GM18909 (cell line): ENCODE data around the gene ASPHD2.
"Not testable (repeated sequence)": the region's sequence is repeated elsewhere in the genome, so short reads cannot be mapped to it uniquely, and the experiment has no call there.

ENCODE experiments used
- ATAC-seq: cut with Tn5 transposase; IDR thresholded peaks from one replicate; pipeline ENCODE4 v1.9.1; 2021; ENCODE audit warnings: mild to moderate bottlenecking; ENCODE audit not compliant: unreplicated experiment, poor library complexity

ASPHD2 gene

DNA sequence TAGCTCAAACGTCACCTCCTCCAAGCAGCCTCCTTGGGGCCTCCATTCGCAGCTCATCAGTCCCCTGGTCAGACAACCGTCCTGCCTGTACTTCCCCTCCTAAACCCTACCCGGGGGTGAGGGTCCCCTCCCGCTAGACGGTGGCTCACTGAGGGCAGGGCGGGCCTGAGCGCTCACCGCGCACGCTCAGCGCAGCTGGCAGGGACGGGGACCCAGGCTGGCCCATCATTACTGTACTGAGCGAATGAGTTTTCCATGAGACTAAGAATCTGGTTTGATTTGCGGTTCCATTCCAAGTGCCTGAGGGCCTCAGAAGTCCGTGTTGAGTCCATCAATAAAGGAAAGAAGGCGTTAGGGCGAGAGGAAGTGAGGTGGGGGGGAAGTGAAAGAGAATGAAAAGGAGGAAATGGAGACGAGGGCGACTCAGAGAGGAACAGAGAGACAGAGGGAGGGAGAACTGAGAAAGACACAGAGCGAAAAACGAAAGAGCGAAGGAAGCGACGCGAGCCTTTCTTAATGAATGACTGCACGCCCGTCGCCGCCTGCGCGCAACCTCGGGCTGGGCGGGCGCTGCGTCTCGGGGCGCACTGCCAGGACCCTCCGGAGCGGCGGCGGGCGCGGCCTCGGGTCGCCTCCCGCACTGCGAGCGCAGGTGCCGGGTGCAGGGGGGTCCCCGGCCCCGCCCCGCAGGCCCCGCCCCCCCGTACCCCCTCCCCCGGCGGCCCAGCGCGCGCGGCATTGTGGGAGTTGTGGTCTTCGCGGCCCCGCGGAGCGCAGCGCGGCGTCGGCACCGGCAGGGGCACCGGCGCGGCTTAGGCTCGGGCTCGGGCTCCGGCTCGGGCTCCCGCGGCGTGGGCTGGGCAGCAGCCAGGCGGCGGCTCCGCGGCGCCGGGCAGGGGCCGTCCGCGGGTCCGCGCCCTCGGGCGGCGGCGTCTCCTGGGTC, at the start of gene ASPHD2:
ASPHD2 (plus strand) TSS at position 746 of the 943 bp plus-strand sequence. CDS start 4,356 bp downstream, outside the sequence.
- peak; percentile 68 for ATAC-seq

GRCh38 chr22:26380072-26380830, 48.8 kb upstream of the ASPHD2 start:
- ATAC-seq = no peak

DNA sequence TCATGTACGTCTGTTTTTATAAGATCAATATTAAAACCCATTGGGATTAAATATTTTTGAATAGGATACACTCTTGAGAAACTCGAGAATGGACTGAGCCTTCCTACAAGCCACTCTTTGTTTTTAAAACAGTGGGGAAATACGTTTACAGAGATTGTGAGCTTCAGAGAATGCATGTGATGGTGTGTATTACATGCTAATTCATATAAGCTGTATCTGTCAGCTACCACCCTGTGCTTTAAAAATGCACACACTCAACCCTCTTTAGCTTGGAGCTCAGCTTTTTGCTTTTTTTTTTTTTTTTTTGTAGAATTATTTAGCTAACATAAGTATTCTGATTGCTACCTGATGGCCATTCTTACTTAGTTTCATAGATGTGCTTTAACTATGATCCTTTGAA, 46.3 kb upstream of the ASPHD2 start:
- ATAC-seq = no peak

DNA sequence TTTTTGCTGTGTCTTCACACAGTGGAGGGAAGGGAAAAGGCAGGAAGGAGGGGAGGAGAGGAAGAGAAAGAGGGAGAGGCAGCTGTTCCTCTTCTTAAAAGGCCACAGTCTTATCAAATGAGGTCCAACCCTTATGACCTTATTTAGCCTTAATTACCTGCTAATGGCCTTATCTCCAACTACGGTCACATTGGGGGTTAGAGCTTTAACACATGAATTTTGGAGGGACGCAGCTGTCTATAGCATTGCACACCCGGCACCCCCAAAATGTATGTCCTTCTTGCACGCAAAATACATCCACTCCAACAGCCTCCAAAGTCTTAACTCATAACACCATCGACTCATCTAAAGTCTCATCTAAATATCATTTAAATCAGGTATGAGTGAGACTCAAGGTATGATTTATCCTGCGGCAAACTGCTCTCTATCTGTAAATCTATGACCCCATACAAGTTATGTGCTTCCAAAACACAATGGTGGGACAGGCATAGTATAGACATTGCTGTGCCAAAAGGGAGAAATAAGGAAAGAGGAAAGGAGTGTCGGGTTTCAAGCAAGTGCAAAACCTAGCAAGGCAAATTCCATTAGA, 45.0 kb upstream of the ASPHD2 start:
- ATAC-seq = no peak

DNA sequence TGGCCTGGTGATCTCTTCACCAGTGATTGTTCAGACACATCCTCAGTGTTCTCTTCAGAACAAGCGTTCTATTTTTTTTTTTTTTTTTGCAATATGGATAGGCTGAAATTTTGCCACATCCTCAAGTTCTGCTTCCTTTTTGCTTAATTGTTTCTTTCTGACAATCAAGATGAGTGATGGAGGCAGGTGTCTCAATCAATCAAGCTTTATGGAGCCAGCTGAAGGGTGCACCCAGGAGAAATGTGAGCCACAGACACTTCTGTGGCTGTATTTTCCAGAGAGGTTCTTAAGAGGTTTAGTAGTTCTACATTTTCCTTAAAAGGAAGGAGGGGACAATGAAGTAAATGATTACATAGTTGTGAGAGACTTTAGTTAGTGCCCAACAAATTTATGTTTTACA, 43.9 kb upstream of the ASPHD2 start:
- no peak for ATAC-seq

- no peak for ATAC-seq
Measured at GRCh38 chr22:26389125-26389524, 39.9 kb upstream of the ASPHD2 start.

GRCh38 chr22:26391091-26391490, 38.0 kb upstream of the ASPHD2 start:
- ATAC-seq = no peak

- ATAC-seq = no peak
Measured at GRCh38 chr22:26391623-26392022, 37.4 kb upstream of the ASPHD2 start.

DNA sequence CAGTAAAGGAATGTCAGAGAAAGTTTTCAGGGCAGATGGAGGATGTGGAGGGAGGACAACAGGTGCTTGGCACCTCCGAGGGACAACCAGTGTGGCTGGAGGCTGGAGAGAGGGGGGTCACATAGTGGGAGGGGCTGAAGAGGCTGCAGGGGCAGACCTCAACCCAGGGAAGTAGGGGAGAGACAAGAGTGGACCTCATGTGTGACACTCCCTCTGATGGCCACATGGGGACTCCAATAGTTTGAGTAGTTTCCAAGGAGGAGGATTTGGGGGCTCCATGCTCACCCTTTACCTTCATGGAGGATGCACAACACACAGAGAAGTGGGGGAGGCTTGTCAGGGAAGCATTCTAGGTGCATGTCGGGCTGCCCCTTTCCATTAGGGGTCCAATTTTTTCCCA, 35.1 kb upstream of the ASPHD2 start:
- ATAC-seq = no peak

GRCh38 chr22:26394777-26395176, 34.3 kb upstream of the ASPHD2 start:
- no peak for ATAC-seq

GRCh38 chr22:26395926-26396325, 33.1 kb upstream of the ASPHD2 start:
- no peak for ATAC-seq

GRCh38 chr22:26398741-26399153, 30.3 kb upstream of the ASPHD2 start:
- ATAC-seq = no peak

- no peak for ATAC-seq
Measured at GRCh38 chr22:26399289-26399688, 29.8 kb upstream of the ASPHD2 start.

GRCh38 chr22:26401726-26402125, 27.3 kb upstream of the ASPHD2 start:
- ATAC-seq = no peak

GRCh38 chr22:26404851-26405421, 24.1 kb upstream of the ASPHD2 start:
- no peak for ATAC-seq

- ATAC-seq = no peak
Measured at GRCh38 chr22:26406118-26406517, 22.9 kb upstream of the ASPHD2 start.

DNA sequence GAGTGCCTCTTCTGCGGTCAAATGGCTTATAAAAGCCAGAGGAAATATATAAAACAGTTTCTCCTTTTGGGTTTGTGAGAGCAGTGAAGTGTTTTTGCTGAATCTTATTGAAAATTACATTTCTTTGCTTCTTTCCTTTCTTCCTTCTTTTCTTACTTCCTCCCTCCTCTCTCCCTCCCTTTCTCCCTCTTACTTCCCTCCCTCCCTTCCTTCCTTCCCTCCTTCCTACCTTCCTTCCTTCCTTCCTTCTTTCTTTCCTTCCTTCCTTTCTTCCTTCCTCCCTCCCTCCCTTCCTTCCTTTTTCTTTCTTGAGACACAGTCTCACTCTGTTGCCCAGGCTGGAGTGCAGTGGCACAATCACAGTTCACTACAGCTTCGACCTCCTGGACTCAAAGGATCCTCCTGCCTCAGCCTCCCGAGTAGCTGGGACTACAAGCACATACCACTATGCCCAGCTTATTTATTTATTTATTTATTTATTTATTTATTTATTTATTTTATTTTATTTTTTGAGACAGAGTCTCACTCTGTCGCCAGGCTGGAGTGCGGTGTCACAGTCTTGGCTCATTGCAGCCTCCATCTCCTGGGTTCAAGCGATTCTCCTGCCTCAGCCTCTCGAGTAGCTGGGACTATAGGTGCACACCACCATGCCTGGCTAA, 20.4 kb upstream of the ASPHD2 start:
- not testable (repeated sequence) for ATAC-seq

DNA sequence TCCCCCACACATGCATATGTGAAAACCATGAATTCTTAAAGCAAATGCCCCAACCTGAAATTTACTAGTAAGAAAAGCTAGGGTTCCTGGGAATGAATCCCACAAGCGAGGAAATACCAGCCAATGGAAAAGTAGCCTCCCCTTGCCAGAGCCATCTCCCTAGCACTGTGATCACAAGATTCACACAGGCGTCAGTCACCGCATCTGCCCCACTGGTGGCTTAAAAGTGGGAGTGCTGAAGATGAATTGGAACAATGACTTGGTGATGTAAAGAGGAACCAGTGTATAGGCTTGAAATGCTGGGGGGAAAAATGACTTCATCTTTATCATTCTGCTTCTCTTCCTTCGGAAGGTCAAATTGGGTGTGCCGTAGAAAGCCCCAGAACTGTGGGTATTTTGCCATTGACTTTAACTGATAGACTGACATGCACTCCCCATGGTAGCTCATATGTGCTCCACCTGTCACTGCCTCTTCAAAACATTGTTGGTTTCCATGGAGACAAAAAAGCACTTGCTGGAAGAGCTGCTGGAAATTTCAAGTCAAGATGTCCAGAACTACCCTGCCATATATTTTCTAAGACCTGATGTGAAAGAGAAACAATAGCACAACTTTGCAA, 19.2 kb upstream of the ASPHD2 start:
- ATAC-seq = no peak

- ATAC-seq = no peak
Measured at GRCh38 chr22:26410386-26410785, 18.7 kb upstream of the ASPHD2 start.

DNA sequence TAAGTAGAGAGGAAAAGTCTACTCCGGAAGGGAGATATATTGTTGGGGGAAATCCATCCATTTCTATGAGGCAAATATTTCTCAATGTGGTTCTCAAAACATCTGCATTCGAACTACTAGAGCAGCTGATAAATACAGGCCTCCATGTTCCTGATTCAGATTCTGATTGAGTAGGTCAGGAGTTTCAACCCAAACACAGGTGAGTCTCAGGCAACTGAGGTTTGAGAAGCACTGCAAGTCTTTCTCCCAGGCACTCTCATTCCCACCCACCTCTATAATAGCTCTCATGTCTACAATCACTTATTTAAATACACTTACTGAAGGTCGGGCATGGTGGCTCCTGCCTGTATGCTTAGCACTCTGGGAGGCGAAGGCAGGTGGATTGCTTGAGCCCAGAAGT, 14.7 kb upstream of the ASPHD2 start:
- no peak for ATAC-seq
